ENCODE measurements around the gene OTUB2.

DNA sequence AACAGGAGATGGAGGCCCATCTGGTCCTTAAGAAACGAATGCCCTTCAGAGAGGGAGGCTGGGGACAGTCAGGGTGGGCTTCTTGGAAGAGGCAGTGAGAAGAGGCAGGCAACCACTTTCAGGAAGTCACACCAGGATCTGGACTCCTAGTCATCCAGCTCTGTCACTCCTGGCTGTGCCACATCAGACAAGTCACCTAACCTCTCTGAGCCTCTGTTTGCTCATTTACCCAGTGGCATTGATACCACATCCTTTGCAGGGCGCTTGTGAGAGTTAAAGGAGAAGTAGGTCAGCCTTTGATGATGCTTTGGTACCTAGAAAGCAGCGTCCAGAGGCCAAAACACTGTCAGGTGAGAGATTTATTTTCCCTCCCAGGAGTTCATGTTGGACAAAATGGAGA, 17.9 kb upstream of the OTUB2 start:
- TF ChIP-seq EZH2 (IDR thresholded peaks at IDR 0.05; ENCODE audit: insufficient read depth, poor library complexity, severe bottlenecking): no peak
- no peak for TF ChIP-seq EZH2phosphoT487 (IDR thresholded peaks at IDR 0.05; ENCODE audit: insufficient read depth, low read depth)
